GM12891 (cell line): ENCODE measurements around the gene PDGFC.

Source experiments
- POLR2A ChIP-seq: IDR thresholded peaks from 2 replicates; pipeline ENCODE4 v1.6.1; 2011; ENCODE audit warnings: low read depth, low read length, control low read depth
- TAF1 ChIP-seq: IDR thresholded peaks from 2 replicates; pipeline ENCODE4 v1.6.1; 2011; ENCODE audit warnings: low read depth, low read length, control low read depth

GRCh38 chr4:156884183-156884582 lies 87.4 kb downstream of the PDGFC start:
- TF ChIP-seq POLR2A (no peak), TAF1 (no peak)
